ENCODE data around the gene PIGC. TPM values are rescaled to one million over a fixed set of nuclear protein-coding genes. Genes with fewer than 3 reads are reported as not detected.
"Not testable (repeated sequence)": the region's sequence is repeated elsewhere in the genome, so short reads cannot be mapped to it uniquely, and the experiment has no call there.

PIGC gene
- total RNA-seq, 1 experiment from 2014 or later: 40.6 TPM

- peak; percentile 74 for DNase-seq (ENCODE audit: low read depth)
These were observed 23.0 kb upstream of the PIGC start for GRCh38 chr1:172466795-172467407.

DNA sequence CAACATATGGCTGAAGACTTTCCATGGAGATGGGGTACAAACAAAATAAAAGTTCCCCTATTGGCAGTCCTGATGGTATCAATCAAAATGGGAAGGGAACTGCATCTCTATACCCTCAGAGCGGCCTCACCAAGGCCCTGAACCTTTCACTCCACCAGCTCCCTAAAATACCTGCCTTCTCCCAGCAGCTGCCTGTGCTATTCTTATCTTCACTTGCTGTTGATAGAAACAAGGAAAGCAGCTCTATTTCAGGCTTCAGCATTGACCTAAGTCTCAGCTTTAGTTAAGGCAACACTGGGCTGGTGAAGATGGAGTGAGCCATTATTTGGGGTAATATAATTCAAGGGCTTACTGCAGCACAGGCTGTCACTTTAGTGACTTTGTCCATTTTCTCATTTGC is 21.7 kb upstream of the PIGC start:
- no peak for DNase-seq (ENCODE audit: low read depth)

DNA sequence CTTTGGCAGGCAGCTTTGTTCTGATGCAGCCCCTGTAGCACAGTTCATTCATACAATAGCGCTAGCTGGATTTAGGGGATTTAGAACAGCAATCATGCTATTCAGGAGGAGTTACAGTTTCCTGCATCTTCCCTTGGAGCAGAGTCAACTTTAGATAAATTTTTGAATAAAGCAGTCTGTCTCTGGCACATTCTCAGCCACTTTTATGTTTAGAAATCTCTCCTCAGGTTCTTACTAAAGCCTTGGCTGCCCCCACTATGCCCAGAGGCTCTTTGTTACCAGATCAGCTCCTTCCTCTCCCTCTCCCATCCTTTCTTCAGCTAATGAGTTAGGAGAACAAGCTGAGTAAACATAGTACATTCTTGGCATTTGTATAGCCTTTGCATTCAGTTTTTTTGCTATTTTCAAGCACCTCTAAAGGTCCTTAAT is 17.0 kb upstream of the PIGC start:
- DNase-seq (ENCODE audit: low read depth): peak; percentile 61

- DNase-seq (ENCODE audit: low read depth): peak; percentile 36
These were observed 16.3 kb upstream of the PIGC start for GRCh38 chr1:172460177-172460576.

GRCh38 chr1:172457479-172458130 is 13.7 kb upstream of the PIGC start:
- DNase-seq (ENCODE audit: low read depth): no peak

GRCh38 chr1:172456344-172456769 is 12.5 kb upstream of the PIGC start:
- no peak for DNase-seq (ENCODE audit: low read depth)

- DNase-seq (ENCODE audit: low read depth): no peak
These were observed 11.6 kb upstream of the PIGC start for GRCh38 chr1:172455451-172455850.

- DNase-seq (ENCODE audit: low read depth): no peak
These were observed 9.7 kb upstream of the PIGC start for GRCh38 chr1:172453607-172454006.

GRCh38 chr1:172453153-172453545 is 9.3 kb upstream of the PIGC start:
- DNase-seq (ENCODE audit: low read depth): no peak

DNA sequence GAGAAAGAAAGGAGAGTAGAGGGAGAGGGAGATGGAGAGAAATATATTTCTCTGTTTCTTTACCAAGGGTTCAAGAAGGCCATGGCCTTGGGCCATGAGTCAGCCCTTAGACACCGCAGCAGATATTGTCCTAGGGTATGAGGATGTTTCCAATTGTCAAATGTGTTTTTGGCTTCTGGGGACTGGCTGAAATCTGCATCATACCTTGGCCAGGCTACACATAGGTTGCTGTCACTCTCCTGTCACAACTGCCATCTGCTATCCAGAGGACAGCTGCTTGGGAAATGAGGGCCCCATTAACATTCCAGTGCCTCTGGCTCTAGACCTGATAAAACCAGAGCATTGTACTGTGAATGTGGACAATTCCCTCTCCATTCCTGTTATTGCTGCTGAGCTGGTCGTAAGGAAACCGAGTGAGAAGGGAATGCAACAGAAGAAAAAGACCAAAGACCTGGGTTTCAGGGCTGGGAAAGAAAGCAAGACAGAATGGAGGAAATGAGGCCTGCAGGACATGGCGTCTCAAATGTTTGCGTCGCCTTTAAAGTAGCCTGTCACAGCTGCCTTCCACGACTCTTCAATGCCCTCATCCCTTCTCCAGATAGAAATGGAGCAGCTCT is 8.8 kb upstream of the PIGC start:
- peak; percentile 40 for DNase-seq (ENCODE audit: low read depth)

DNA sequence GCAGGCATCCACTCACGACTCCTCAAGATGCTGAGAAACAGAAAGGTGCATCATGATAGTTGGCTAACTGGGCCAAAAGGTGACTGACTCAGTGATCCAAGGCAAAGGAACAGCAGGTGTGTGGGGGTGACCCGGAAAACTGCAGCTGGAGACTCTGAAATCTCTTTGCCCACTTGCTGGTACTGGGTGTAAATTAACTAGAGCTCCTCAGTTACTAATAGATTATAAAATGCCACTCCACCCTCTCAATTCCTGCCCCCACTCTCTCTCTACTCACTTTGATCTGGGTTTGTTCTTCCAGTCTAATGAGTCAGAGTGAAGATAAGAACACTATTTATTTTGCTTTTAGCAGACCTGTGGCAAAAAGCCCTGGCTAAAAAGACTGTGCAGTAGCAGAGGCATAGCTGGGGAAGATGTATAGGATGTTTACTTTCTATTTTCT is 7.2 kb upstream of the PIGC start:
- DNase-seq (ENCODE audit: low read depth): peak; percentile 83

GRCh38 chr1:172450524-172450885 is 6.6 kb upstream of the PIGC start:
- no peak for DNase-seq (ENCODE audit: low read depth)

DNA sequence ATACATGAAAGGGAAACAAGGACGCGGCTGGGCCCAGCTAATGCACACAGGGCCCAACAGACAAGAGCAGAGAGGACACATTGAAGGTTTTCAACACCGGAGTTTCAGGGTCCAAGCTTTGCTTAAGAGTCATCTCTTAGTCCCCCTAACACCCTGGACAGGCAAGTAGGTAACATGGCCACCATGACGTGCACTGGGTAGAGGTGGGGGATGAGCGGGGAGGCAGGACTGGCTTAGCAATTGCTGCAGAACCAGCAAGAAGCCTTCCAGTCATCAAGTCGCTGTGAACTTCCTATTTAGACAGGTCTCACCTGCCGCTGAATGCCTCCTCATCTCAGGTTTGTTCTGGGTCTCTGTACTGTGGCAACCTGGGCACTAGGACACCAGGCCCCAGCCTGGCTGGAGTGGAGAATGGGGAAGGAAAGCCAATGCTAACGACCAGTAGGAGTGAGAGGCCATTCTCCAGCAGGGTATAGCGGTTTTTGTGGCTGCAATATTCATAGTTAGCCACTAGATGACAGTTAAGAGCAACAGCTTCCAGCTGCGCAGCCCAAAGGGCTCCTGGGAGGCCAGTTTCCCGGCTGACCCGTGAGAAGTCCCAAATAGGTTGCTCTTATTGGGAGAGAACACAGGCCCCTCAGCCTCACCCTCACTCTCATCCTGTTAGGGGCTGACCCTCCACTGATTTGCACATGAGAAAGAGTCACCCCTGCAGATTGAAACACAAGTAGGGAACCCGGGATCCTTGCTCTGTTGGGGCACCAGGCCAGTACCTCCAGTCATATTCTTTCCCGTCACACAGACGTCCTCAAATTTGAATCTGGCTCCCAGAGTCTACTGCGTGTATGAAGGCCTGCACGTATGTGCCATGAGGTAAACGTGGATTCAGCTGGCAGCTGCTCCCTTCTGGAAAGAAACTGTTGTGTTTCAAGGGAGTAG is 6.0 kb upstream of the PIGC start:
- DNase-seq (ENCODE audit: low read depth): peak; percentile 70

DNA sequence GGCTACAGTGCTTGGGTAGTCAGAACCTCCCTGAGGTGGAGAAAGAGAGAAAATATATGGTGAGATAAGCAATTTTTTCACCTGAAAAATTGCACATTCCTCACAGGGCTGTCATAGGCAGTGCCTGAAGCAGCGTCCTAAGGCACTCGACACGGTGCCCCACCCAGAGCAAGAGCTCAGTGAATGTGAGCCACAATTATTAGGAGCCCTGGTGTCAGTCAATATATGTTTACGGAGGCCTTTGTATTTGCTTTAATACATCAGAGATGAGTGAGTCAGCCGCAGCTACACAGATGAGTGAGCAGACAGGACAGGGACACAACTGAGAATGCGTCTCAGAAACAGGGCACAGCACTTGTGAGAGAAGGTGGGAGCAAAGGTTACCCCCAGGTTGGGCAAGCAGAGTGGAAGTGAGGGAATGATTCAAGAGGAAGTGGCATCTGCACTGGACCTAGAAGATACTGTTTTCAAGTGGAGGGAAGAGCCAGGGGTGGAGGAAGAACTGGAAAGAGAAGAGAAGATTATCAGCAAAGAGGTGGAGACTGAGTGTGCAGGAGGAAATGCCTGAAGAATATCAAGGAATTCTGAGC is 5.2 kb upstream of the PIGC start:
- peak; percentile 63 for DNase-seq (ENCODE audit: low read depth)

GRCh38 chr1:172447641-172448040 is 3.8 kb upstream of the PIGC start:
- DNase-seq (ENCODE audit: low read depth): no peak

DNA sequence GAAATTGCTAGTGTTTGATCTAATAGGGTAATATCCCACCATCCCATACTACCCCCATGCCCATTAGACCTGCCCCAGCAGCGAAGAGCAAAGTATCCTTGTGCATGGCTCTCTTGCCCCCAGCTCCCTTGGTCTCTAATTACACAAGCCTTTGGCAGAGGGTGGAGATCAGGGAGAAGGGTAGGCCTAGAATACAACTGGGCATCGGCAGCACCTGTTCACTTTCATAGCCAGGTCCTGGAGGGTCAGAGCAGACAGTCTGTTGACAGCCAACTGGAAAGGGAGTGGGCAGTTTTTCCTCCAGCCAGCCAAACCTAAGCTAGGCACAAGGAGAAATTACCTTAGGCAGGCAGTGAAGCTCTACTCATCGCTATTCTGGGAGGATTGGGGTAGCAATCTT is 2.7 kb upstream of the PIGC start:
- DNase-seq (ENCODE audit: low read depth): no peak

GRCh38 chr1:172442843-172443565 is 865 bp downstream of the PIGC start:
- no peak for DNase-seq (ENCODE audit: low read depth)

DNA sequence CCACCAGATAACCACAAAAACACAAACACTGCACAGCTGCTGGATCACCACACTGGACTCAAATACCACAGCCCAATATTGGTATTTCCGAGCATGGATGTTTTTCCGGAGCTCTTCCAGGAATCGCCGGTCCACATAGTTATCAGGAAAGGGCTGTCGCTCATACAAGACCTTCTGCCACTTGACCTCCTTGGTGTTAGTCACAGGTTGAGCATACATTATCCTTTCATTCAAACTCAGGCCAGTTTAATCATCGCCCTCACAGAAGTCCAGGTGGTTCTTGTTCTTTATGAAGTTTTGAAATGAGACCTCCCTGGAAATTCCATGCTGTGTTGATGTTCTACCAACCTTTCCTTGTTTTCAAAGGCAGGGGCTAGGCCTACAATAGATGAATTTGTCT is 1.5 kb downstream of the PIGC start:
- DNase-seq (ENCODE audit: low read depth): no peak

GRCh38 chr1:172437183-172437582 is 6.7 kb downstream of the PIGC start:
- DNase-seq (ENCODE audit: low read depth): not testable (repeated sequence)

GRCh38 chr1:172431721-172432192 is 12.1 kb downstream of the PIGC start:
- no peak for DNase-seq (ENCODE audit: low read depth)

GRCh38 chr1:172431204-172431603 is 12.7 kb downstream of the PIGC start:
- no peak for DNase-seq (ENCODE audit: low read depth)
